NCI-H1105 treated with DMSO at 0.1 percent for 48 hours (cell line): ENCODE measurements around the gene KDM4F.

Source experiments
- DNase-seq: peaks from one replicate; lab custom pipeline; 2025; lab: John Stamatoyannopoulos, UW

KDM4F gene

DNA sequence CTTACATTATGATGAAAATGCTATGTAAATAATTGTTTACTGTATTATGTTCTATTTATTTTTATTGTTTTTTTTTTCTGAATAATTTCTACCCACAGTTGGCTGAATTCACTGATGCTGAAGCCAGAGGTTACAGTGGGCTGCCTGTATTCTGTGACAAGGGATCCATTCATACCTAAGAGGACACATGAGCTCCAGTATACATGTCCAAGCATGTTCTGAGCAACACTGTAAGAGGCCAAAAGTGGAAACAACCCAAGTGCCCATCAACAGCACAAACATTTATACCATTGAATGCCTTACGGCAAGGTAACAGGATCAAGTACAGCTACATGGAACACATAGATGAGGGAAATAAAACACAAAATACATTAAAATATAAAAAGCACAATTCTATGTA is 16.1 kb downstream of the KDM4F start:
- DNase-seq, result peak; percentile 91

DNA sequence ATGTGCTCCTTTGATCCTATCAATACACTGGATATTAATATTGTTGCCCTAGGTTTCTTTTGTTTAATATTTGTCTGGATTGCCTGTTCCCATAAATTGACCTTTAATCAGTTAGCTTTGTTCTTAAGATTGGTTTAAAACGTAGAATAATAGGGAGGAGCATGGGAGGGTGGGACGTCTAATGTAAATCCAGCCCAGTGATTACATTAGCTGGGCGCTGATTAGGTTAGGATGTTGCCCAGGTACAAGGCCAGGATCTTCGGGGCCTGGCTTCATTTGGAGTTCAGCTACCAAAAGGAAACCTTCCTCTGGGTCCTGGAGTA is 17.5 kb downstream of the KDM4F start, which contains the start of gene SRSF8:
Gene SRSF8 (plus strand): TSS at position 204 of the 323 bp plus-strand sequence. CDS start 308 bp downstream, outside the sequence.
- DNase-seq, result peak; percentile 74

DNA sequence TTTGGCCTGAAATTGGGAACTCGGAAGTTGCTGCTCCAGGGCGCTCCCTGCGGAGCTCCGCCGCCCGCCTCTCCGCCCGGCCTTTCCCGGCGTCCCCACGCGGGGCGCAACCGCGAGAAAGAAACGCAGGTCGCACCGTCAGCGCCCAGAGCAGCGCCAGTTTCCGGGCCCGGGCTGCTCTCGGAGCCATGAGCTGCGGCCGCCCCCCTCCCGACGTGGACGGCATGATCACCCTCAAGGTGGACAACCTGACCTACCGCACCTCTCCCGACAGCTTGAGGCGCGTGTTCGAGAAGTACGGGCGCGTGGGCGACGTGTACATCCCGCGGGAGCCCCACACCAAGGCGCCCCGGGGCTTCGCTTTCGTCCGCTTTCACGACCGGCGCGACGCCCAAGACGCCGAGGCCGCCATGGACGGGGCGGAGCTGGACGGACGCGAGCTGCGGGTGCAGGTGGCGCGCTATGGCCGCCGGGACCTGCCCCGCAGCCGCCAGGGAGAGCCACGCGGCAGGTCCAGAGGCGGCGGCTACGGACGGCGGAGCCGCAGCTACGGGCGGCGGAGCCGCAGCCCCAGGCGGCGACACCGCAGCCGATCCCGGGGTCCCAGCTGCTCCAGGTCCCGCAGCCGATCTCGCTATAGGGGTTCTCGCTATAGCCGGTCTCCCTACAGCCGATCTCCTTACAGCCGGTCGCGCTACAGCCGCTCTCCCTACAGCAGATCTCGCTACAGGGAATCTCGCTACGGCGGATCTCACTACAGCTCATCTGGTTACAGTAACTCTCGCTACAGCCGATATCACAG is 18.0 kb downstream of the KDM4F start:
- peak; percentile 68 for DNase-seq

DNA sequence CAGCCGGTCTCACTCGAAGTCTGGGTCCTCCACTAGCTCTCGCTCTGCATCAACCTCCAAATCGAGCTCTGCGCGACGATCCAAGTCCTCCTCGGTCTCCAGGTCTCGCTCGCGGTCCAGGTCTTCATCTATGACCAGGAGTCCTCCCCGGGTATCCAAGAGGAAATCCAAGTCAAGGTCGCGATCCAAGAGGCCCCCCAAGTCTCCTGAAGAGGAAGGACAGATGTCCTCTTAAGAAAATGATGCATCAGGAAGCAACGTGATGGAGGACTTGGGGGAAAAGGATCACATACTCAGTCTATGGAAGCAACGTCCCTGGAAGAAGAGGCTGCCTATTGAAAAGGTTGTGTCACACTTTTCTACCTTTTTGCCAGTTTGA is 18.6 kb downstream of the KDM4F start:
- peak; percentile 67 for DNase-seq

DNA sequence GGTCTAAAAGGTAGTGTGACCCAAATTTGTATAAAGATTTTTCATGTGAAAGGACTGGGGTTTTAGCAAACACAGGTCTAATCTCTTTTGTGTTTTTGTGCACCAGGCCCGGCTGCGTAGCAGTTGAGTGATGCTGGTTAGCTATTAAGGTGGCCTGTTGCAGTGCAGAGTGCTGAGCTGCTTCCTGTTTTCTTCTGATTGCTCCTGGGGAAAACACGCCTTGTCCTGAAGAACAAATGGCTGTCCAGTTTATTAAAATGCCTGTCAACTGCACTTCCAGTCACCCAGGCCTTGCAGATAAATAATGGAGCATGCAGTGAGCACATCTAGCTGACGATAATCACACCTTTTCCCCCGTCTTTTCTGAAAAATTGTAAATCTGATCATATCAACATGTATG is 19.3 kb downstream of the KDM4F start:
- peak; percentile 93 for DNase-seq

DNA sequence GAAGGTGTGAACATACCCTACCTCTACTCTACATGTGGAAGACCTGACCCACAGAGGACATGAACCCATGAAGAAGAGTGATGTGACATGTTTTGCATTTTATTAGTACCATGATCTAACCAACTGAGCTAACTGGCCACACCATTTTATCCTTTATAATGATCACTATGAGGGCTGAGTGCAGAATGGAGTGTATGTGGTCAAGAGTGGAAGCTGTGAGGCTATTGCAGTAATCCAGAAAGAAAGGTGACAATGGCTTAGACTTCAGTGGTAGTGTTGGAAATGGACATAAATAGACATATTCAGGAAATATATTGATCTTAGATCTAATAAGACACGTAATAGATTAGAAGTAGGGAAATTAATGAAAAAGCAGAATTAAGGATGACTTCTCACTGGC is 21.2 kb downstream of the KDM4F start:
- DNase-seq, result no peak

DNA sequence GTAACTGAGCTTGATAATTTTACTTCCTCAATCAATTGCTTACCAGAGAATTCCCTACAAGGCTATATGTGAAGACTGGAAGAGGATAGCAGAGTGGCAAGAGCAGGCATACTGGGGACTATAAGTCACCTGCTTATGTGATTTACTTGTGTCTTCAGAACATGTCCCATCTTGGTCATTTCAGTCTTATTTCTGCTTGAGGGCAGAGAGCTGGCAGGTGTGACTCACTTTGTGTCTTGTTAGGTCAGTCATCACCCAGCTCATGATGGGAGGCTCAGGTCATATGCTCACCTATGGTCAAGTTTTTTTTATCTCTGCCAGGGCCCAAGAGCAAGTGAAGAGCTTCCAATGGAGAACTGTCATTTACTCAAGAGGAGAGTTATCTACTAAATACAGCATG is 23.7 kb downstream of the KDM4F start:
- no peak for DNase-seq

DNA sequence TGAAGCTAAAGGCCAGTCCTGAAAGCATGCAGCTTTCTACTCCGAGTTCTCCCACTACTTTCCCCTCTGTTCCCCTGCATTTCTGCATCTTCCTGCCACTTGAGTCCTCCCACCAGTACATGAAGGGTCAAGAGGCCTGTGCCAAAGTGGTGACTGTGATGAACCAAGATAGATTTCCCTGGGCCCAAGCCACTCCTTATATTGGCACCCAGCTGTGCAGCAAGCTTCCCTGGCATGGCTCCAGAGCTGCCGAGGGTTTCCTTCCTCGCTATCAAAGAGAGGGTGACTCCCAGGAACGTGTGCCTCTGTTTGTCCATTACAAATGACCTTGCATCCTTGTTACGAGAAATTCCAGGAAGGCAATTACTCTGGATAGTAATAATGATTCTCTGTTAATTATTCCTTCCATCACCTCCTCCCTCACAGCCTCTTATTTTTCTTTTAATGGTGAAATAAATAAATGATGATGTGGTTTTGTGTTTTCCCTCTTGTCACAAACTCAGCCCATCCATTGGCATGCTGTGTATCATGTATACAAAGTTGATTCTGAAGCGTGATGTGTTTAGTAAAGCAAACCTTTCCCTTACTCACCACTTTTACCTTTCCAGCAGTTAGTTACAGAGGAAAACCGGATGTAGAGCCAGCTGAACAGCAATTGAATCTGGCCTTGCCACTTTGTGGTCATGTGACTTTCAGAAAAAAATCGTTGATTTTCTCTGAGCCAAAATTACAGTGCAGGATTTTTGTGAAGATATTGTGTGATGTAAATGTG is 25.8 kb downstream of the KDM4F start:
- DNase-seq, result peak; percentile 72

DNA sequence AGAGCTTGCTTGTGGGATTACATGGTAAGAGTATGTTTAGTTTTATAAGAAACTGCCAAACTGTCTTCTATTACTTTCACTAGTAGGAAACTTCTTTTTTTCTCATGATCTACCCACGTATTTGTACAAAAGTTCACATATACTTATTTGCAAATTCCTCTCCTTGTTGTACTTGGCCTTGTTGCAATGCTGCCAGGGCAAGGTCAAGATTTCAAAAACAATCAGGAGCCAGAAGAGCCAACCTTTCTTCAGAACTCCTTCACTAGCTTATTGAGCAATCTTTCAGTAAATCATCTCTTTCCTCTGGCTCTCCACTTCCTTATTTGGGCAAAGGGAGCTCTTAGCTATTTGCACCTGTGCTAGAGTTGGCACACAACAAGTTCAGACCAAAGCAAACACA is 27.2 kb downstream of the KDM4F start:
- DNase-seq, result peak; percentile 40

DNA sequence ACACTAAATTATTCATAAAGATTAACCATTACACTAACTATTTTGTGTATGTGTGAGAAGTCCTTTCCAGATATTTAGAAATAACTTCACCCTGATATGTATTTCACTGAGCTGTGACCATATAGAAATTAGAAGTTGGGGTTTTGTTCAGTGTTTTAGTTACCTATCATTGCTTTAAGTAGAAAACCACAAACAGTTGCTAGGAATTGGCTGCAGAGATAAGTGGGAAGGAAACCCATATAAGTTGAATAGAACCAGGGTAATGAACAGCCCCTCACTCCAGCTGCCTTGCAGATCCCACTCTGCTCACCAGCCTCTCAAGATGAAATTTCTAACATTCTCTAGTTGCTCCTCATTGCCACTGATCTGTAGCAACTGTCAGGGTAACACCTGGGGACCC is 27.8 kb downstream of the KDM4F start:
- no peak for DNase-seq

DNA sequence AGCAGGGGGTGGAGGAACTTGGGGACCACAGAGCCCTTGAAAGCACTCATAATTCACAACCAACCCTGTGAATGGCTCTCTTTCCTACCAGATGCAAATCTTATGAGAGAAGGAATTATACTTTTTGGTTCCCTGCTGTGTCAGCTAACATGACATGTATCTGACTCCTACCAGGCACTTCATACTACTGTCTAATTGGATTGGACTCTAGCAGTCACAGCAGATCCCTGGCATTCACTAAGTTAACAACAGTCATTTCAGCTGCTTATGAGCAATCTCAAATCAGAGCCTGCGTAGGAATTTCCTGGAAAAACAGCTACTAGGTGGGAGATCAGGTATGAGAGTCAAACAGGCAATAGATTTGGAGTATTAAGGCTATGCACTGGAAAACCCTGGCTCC is 29.3 kb downstream of the KDM4F start:
- DNase-seq, result no peak

DNA sequence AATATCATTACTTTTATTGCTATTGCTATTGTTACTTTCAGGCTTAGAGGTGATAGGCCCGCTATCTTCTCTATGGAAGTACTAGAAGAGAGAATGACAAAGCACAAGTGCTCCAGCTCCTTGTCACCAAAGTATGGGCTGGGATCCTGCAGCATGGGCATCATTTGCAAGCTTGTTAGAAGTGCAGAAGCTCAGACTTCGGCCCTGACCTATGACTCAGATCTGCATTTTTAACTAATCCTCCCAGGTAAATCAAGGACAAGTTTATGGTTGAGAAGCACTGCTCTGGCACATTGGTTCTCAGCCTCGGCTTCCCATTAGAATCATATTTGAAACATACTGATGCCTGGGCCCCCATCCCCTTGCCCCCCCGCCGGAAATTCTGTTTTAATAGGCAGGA is 31.8 kb downstream of the KDM4F start:
- no peak for DNase-seq

DNA sequence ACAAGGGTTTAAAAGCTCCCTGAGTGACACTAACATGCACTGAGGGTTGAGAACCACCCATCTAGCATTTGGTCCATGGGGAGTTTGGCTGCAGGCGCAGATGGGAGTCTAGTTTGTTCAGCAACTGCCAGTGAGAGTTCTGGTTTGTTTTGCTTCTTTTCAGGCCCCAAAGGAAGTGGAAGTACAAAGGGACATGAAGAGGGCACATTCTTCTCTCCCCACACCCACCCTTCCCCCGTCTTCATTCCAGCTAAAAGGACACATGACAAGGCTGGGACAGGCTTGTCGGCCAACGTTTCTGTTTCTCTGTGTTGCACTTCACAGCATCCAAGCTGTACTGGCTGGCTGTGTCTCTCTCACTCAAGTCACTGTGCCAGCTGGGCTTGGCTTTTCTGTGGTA is 32.2 kb downstream of the KDM4F start:
- no peak for DNase-seq

DNA sequence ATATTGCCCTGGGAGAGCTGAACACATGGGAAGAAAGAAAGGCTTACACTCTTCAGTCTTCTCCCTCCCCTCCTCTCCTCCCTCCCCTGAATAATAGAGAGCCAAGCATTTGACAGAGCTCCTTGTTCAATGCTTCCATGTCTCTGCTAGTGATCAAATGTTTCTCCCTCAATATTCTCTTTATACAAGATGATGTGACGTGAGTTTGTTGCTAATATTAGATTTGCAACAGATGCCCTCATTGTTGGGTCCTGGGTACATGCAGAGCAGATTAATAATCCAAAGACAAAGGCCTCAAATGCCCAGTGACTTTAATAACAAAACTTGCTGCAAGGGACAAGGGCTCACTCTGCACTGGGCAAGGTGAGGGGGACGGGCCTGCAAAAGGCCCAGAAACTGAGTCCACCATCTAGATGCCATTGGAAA is 33.4 kb downstream of the KDM4F start:
- no peak for DNase-seq

DNA sequence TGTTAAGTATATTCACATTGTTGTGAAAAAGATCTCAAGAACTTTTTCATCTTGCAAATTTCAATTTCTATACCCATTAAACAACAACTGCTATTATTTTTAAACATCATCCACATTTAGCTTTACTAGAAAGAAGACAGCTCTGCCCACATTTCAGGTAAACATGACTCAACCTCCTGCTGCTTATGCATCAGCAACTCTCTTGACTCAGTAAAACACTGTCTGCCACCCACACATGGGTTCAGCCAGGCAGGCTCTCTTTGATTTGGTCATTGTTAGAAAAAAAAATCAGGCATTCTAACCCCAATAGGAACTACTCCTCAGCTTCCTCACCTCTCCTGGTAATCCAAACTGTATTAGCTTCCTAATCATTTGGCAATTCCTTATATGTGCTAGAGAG is 35.3 kb downstream of the KDM4F start:
- no peak for DNase-seq

DNA sequence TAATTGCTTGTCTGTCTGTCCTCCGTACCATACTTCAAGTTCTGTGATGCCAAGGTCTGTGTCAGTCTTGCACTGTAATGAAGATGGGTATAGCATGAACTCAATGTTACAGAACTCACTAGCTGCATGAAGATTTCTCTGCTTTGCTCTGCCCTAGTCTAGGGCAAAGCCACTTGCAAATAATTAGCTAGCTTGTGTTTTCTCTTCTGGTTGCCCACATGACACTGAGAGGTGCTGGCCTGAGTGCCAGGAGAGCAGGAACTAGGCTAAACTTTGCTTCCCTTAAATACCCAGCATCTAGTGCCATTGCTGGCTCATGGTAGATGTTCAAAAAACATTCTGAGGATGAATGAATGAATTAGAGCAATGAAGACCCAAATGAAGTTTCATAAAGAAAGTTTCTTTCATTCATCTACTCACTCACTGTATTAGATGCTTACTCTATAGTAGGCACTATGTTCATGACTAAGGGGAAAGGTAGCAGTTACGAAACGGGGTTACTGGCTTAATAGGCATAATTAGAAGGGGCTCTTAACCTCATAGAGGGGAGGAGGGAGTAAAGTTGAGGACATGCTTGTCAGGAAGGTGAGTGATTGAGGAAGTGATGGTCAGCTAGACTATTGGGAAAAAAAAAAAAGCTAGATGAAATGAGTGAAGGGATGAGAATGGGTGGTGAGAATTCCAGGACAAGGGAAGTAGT is 36.0 kb downstream of the KDM4F start:
- DNase-seq, result no peak

DNA sequence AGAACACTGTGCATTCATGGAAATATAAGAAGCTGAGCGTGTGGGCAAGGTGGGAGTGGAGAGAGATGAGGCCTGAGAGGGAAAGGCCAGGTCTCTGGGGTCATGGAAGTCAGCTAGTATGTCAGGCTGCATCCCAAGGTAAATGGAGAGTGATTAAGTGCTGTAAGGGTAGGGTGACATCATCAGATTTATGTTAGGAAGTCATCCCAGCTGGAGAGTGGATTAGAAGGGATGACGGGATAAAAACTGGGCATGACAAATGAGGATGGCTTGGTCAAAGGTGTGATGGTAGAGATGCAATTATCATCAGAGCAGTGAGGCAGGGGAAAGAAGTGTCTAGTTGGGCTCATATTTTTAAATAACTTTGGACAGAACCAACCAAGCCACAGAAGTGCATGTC is 36.9 kb downstream of the KDM4F start:
- DNase-seq, result no peak

DNA sequence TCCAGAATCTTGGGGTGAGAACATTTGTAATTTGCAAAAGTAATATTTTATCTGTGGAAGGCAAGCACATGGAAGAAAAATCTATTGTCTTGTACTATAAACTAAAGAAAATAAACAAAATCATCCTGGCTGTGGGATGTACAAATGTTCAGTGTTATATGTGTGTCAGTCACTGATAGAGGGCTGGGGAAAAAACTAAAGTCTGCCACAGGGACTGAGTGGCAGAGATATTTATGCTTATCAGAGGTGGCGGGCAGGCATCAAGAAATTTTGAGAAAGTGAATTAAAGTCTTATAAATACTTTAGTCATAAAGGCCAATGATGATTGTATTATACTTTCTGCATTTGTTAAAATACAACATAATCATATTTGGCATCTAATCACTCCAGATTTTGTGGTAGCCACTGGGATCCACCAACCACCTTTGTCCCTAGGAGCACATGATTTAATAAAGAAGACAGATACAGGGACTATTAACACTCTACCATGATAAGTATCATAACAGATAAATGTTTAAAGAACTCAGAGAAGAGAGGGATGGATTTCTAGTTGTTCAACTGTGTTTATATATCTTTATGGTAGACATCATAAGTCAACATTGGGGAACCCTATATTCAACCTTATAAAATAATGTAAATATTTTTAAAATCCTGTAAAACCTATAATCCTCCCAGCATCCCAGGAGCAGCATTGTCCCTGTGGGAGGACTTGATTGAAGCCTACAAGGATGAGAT is 37.8 kb downstream of the KDM4F start:
- DNase-seq, result no peak

DNA sequence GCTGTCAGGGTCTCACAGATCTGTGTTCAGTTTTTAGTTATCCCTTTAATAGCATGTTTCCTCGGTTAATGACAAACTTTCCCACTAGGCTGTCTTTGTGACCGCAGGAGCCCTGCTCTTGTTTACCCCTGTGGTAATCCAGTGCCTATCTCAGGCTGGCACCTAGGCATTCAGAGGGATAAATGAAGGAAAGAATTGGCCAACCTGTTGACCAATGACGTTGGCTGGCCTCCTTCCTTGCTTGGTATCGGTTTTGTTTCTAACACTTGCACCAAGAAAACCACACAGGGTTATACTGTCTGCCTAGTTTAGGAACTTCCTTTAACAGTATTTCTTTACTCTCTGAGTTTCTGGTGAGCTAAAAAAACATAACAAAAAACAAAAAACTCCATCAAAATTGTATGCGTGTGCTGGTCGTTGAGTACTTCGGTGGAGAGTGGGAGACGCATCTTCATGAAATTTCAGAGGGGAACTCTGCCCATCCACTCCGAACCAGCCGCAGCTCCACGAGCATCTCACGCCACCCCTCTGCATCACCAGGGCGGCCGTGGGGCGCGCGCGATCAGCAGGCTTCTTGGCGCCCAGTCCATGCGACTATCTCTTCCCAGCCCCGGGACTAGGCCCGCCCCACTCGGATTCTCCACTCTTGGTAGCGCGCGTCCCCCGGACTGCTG is 39.9 kb downstream of the KDM4F start:
- DNase-seq, result no peak

DNA sequence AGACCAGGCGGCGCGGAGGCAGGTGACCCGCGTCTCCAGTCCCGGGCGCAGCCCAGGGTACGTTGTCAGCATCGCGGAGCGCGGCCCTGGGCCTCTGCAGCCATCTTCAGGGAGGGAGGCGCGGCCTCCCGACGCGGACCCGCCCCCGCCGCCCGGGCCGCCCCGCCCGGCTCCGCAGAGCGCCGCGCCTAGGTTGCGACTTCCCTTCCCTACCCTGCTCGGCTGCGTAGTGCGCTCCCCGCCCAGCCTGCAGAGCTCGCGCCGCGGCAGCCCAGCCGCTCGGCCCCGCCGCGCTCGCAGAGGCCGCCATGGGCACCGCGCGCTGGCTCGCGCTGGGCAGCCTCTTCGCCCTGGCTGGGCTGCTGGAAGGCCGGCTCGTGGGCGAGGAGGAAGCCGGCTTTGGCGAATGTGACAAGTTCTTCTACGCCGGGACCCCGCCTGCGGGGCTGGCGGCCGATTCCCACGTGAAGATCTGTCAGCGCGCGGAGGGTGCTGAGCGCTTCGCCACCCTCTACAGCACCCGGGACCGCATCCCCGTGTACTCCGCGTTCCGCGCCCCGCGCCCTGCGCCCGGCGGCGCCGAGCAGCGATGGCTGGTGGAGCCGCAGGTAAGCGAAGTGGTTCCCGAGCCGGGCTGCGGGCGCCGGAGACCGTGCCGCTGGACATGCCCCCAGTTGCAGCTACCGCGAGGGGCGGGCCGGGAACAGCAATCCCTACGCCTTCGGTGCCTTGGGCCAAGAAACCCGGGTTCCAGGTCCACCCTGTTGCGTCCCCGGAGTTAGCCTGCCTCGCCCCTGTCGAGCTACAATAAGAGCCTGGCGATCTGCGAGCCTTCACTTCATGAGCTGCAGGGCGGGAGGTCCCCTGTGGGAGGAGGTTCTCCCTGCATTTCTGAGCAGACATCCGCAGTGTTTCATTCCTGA is 40.7 kb downstream of the KDM4F start, which contains the start of gene ENDOD1:
Gene ENDOD1 (plus strand): TSS at position 227 of the 923 bp plus-strand sequence. CDS start 82 bp downstream, at position 309.
- DNase-seq, result peak; percentile 46
